ENCODE results near the gene EXOC6B.

DNA sequence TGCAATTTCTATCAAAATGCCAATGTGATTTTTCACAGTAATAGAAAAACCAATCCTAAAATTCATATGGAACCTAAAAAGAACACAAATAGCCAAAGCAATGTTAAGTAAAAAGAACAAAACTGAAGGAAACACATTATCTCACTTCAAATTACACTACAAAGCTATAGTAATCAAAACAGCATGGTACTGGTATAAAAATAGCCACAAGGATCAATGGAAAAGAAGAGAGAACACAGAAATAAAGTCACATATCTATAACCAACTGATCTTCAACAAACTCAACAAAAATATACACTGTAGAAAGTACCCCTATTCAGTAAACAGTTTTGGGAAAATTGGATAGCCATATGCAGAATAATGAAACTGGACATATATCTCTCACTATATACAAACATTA lies 426.0 kb downstream of the EXOC6B start:
- TF ChIP-seq, protein P1, sequence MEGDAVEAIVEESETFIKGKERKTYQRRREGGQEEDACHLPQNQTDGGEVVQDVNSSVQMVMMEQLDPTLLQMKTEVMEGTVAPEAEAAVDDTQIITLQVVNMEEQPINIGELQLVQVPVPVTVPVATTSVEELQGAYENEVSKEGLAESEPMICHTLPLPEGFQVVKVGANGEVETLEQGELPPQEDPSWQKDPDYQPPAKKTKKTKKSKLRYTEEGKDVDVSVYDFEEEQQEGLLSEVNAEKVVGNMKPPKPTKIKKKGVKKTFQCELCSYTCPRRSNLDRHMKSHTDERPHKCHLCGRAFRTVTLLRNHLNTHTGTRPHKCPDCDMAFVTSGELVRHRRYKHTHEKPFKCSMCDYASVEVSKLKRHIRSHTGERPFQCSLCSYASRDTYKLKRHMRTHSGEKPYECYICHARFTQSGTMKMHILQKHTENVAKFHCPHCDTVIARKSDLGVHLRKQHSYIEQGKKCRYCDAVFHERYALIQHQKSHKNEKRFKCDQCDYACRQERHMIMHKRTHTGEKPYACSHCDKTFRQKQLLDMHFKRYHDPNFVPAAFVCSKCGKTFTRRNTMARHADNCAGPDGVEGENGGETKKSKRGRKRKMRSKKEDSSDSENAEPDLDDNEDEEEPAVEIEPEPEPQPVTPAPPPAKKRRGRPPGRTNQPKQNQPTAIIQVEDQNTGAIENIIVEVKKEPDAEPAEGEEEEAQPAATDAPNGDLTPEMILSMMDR (IDR thresholded peaks at IDR 0.05), result no peak
- TF ChIP-seq POLR2A (IDR thresholded peaks at IDR 0.05), result no peak

Data from heart left ventricle (tissue), 13 donors.